Esophagus squamous epithelium (tissue), 4 donors: ENCODE results near the gene PCED1A.

Experiments
- POLR2A ChIP-seq, 4 donors: fragments of 450-650 bp; IDR thresholded peaks; one replicate each; pipeline ENCODE4 v1.6.1; 2017; ENCODE audit warnings: antibody characterized with exemption in 4 of 4, mild to moderate bottlenecking in 4 of 4, moderate library complexity in 3 of 4
- TF ChIP-seq, protein P1 (sequence below), 6 experiments: fragments of 450-650 bp in 4 of 6; fragments of 200-600 bp in 2 of 6; sonication (generic) in 2 of 6; IDR thresholded peaks; one replicate each; pipeline ENCODE4 v1.5.1; 2016 to 2019; ENCODE audit warnings: antibody characterized with exemption in 6 of 6, mild to moderate bottlenecking in 4 of 6, moderate library complexity in 4 of 6

DNA sequence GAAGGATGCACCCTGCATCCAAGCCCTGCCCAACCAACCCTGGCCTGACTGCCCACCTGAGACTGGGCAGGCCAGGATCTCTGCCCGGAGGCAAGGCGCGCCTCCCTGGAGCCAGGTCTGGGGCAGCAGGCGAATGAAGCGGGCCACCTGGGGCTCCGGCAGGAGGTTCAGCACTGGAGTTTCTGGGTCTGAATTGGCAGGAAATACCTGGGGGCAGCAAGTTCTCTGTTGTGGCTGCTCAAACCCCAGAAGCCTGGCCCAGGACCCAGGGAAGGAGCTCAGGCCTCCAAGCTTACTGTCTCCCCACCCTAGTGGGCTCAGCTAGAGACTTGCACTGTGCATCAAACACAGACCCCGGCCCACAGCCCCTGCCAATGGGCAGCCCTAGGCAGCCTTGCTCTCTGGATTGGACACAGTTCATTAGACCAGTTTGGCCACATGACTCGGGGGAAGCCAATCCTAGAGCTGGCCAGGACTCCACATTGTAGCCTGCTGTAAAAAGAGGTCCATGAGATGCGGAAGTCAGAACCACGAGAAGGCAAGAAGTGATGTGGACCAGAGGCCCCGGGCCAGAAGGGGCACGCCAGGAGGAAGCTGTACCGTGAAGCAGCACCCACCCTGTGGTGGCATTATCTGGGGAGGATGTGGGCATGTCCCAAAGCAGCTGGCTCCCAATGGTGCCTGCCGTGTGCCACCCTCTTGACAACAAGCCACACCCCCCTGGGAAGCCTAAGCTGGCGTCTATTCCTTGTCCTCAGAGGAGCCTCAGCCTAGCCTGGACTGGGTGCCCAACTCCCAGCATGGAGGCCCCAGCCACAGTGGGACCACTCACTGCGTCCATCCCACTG lies 43.1 kb downstream of the PCED1A start:
- TF ChIP-seq POLR2A (IDR thresholded peaks at IDR 0.05) = no peak
- TF ChIP-seq, protein P1, sequence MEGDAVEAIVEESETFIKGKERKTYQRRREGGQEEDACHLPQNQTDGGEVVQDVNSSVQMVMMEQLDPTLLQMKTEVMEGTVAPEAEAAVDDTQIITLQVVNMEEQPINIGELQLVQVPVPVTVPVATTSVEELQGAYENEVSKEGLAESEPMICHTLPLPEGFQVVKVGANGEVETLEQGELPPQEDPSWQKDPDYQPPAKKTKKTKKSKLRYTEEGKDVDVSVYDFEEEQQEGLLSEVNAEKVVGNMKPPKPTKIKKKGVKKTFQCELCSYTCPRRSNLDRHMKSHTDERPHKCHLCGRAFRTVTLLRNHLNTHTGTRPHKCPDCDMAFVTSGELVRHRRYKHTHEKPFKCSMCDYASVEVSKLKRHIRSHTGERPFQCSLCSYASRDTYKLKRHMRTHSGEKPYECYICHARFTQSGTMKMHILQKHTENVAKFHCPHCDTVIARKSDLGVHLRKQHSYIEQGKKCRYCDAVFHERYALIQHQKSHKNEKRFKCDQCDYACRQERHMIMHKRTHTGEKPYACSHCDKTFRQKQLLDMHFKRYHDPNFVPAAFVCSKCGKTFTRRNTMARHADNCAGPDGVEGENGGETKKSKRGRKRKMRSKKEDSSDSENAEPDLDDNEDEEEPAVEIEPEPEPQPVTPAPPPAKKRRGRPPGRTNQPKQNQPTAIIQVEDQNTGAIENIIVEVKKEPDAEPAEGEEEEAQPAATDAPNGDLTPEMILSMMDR (IDR thresholded peaks at IDR 0.05) = no peak
